Glomerular visceral epithelial cell (primary cell): ENCODE measurements around the gene MS4A10.

Experiments used
- DNase-seq: peaks from one replicate; pipeline ENCODE4 v3.0.0-alpha.2; 2016; ENCODE audit errors: extremely low spot score

Gene MS4A10

GRCh38 chr11:60825118-60825517, 40.0 kb downstream of the MS4A10 start:
- DNase-seq = no peak

GRCh38 chr11:60825790-60826189, 40.7 kb downstream of the MS4A10 start:
- no peak for DNase-seq

GRCh38 chr11:60830478-60831142, 45.5 kb downstream of the MS4A10 start:
- DNase-seq = no peak

DNA sequence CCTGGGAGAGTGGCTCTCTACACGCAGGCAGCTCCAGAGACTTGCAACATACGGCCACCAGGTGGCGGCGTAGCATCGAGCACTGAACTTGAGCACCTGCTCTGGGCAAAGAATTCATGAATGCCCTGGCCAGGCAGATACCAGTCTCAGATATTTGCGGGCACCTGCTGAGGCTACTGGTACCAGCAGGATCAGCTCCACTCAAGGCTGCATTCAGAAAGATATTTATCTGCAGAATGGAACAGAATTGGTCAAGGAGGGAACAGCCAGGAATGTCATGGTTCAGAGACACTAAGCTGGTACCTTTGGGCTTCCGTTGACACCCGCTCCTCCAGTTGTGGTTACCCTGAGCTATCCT, 46.0 kb downstream of the MS4A10 start:
- DNase-seq = peak; percentile 82

DNA sequence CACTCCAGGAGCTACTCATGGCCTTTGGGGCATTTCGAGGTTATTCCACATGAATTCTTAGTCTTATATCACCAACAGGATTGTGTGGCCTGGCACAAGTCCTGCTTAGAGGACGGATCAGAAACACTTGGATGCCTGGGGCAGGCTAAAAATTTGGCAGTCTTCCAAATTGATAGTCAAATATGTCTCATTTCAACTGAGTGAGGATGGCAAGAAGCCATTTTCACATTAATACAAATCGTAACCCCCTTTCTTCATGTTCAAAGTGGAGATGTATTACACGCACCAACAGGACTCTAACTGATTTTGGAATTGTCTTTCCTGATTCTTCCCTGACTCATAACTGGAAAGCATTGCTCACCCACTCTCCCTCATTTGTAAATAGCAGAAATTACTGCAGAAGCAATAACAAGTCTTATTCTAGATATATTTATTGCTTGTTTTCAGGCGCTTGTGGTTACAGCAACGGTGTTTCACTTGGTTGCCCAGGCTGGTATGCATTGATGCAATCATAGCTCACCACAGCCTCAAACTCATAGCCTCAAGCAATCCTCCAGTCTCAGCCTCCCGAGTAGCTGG, 46.5 kb downstream of the MS4A10 start:
- peak; percentile 88 for DNase-seq

GRCh38 chr11:60834742-60835533, 49.8 kb downstream of the MS4A10 start:
- no peak for DNase-seq

DNA sequence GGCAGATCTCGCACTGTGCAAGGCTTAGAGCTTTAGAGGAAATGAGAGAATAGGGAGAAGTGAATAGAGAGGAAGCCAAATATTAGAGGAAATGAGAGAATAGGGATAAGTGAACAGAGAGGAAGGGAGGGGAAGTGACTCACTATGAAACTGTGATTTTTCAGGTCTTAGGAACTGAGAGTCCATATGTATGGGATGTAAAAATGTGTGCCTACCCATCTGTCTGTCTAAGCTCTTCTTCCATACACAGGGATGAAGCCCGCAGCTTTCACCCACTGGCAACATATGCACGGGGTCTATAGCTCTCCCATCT, 50.4 kb downstream of the MS4A10 start:
- DNase-seq = no peak

- no peak for DNase-seq
Measured at GRCh38 chr11:60836866-60837515, 51.9 kb downstream of the MS4A10 start.

- no peak for DNase-seq
Measured at GRCh38 chr11:60838132-60838531, 53.0 kb downstream of the MS4A10 start.

GRCh38 chr11:60840470-60841430, 55.6 kb downstream of the MS4A10 start:
- DNase-seq = peak; percentile 92

DNA sequence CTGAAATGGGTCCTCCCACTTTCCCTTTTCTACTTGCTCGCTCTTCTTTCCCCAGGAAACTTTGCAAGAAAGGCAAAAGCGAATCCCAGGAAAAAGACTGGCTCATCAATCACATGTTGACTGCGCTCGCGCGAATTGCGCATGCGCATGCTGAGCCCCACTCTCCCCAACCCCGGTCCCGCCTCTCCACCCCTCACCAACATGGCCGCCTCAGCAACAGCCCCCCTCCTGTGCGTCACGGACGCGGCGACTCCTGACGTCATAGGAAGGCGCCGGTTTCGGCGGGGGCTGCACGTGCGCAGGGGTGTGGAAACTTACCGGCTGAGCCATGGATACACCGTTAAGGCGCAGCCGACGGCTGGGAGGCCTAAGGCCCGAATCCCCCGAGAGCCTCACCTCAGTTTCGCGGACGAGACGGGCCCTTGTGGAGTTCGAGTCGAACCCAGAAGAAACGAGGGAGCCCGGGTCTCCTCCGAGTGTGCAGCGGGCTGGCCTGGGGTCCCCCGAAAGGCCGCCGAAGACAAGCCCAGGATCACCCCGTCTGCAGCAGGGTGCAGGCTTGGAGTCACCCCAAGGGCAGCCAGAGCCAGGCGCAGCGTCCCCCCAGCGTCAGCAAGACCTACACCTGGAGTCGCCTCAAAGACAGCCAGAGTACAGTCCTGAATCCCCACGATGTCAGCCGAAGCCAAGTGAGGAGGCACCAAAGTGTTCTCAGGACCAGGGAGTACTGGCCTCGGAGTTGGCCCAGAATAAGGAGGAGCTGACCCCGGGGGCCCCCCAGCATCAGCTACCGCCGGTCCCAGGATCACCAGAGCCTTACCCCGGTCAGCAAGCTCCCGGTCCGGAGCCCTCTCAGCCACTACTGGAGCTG, 56.9 kb downstream of the MS4A10 start, which contains the start of gene CCDC86:
Gene CCDC86, plus strand, starts transcription at position 317 of the 871 bp plus-strand sequence. Its CDS starts 12 bp downstream, at position 329.
- DNase-seq = peak; percentile 93

GRCh38 chr11:60842668-60843600, 57.8 kb downstream of the MS4A10 start:
- DNase-seq = no peak

DNA sequence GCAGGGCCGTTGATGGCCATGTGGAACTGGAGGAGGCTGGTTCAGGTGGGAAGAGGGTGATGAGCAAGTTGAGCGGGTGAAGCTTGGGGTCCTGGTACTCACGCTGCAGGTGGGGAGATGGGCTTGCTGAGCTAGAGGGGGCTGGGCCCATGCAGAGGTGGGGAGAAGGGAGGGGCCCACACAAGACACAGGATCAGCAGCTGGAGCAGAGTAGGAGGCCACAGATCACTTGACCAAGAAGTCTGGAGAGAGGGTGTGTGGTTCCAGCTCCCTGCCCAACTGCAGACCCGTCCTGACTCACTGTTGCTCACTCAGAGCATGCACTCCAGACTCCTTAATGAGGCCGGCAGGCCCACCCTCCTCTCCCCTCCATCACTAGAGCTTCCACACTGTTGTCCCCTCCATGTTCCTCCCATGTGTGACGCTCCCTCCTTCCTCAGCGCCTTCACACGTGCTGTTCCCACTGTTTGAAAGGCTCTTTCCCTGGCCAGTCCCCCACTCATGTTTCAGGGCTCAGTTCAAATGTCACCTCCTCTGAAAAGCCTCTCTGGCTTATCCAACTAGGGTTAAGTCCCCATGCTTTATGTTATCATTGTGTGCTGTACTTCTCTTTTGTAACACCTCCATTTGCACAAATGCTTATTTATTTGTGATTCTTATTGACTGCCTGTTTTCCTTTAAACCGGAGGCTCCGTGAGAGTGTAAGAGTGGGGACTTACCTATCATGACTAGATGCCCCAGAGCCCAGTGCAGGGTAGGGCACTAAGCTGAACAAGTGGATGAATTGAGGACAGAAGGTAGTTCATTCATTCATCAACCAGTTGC, 59.1 kb downstream of the MS4A10 start:
- peak; percentile 34 for DNase-seq

GRCh38 chr11:60844870-60845221, 59.7 kb downstream of the MS4A10 start:
- DNase-seq = no peak

DNA sequence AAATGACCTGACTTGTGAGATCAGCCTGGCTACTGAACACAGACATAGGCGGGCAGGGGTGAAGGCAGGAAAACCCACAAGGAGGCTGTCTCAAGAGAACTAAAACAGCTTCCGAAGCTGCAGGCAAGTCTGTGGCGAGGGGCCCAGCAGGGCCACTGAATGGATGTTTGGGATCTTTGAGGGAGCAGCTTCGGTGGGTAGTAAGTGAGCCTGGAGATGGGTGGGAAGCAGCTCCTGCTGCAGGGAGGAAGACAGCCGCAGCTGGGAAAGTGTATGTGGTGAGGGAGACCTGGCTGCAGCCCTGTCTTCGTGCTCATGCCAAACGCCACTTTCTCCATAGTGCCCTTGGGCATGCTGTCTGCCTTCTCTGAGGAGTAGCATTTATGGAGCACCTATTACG, 60.2 kb downstream of the MS4A10 start:
- DNase-seq = no peak

DNA sequence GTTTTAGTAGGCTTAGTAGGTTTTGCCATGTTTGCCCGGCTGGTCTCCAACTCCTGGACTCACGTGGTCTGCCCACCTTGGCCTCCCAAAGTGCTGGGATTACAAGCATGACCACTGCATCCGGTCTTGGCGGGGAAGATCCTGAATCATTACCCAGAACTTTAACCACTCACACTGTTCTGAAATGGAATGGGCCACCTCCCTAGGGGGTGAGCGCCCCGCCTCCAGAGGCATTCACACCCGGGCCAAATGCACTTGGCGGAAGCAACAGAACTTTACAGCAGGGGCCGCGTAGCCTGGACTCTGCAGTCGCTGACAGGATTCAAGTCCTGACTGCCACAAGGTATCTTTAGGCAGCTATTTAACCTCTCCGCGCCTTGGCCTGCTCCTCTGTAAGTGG, 62.1 kb downstream of the MS4A10 start:
- DNase-seq = peak; percentile 80

DNA sequence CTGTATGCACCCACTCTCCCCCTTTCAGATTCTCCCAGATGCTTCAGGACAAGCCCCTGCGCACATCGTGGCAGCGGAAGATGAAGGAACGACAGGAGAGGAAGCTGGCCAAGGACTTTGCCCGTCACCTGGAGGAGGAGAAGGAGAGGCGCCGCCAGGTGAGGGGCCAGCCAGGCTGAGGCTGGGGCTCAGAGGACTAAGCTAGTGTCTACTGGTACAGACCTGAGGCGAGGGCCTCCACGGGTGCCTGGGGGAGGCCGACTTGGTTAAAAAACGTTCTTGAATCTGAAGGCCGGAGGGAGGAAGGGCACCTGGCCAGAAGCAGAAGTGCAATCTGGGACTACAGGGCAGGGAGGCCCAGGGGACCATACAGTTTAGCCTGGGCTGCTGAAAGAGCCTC, 62.8 kb downstream of the MS4A10 start:
- DNase-seq = no peak

DNA sequence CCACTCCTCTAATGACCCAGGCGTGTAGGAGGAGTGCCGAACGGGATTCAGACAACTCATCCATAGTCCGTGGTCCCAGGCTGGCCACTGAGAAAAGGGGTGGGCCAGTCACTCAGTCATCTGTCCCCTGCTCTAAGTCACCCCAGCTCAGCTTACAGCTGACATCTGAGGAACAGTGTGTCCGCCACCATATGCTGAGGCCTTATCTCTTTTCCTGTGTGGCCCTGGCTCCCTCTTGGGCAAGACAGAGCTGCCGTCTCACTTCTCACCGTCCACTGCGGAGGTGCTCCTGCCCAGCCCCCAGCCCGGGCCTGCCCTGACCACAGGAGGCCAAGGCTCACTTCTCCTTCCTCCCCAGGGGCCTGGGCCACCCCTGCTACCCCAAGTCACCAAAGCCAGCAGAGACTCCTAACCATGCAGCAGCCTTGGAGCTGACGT, 63.6 kb downstream of the MS4A10 start:
- DNase-seq = no peak
